GM18511 (cell line): ENCODE data around the gene ERICH4.

Source experiments
- ATAC-seq: cut with Tn5 transposase; IDR thresholded peaks from one replicate; pipeline ENCODE4 v1.9.1; 2021; ENCODE audit warnings: mild to moderate bottlenecking, moderate library complexity; ENCODE audit not compliant: unreplicated experiment

Gene ERICH4

DNA sequence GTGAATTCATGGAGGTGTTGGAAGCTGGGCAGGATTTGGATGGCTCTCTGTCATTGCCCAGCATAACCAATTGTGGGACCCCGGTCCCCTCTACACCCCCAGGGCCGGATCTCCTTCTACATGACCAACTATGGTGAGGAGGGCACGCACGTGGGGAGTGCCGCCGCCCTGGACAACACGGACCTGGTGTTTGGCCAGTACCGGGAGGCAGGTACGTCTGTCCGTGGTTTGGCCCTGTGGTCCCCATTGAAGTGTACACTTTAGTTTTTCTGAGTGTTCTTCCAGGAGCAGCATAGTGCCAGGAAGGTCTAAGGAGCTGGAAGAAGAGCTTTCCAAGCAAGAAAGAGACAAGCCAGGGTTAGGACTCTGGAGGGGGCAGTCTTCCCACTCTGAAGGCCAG, 29.0 kb upstream of the ERICH4 start:
- no peak for ATAC-seq

DNA sequence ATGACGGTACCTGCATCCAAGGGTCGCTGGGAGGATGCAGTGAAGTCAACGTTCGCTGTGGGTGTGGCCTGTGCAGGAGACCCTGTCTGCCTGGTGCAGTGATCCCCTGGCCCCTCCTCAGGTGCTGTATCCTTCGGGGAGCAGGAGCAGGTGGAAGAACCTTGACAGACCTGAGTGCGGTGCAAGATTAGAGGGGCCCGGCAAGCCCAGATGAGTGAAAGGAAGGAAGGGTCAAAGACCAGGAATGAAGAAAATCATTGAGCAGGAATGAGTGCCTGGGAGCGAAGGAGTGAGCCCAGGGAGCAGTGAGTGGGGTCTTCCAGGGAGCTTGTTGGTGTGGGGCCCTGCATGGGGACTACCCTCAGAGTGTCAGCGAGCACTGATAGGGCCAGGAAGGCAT, 28.5 kb upstream of the ERICH4 start:
- no peak for ATAC-seq

DNA sequence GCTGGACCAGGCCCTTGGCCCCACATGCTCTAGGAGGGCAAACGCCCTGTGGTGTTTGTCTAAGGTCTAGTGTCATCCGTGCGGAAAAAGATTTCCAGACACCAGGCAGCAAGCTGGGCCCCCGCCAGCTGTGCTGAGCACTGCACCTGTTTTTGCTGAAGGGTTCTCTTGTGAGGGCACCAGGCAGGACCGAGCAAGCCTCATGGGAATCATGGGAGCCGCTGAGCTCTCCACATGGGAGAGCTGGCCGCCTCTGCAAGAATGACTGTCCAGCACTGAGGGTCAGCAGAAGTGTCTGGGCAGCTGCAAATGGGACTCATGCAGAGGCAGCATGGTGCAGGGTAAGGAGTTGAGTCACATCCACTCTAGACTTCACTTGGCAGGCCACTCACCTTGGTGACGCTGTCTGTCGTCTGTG, 27.8 kb upstream of the ERICH4 start:
- ATAC-seq, result no peak

DNA sequence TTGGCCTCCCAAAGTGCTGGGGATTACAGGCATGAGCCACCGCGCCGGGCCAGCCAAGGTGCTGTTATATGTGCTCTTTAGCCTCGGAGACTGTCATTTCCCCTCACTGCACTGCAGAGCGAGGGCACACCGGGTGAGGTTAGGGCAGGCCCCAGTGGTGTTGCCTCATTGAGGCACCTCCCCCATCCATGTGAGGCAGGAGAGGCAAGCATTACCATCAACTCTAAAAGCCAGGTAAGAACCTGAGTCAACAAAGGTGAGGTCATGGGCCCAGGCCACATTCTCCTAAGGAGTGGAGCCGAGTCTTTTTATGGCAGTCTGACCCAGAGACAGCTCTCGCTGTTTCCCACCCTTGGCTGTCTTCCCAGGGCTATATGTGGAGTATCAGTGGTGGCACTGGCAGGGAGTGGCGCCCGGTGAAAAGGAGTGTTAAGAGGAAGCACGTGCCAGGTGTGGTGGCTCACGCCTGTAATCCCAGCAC, 26.7 kb upstream of the ERICH4 start:
- no peak for ATAC-seq

DNA sequence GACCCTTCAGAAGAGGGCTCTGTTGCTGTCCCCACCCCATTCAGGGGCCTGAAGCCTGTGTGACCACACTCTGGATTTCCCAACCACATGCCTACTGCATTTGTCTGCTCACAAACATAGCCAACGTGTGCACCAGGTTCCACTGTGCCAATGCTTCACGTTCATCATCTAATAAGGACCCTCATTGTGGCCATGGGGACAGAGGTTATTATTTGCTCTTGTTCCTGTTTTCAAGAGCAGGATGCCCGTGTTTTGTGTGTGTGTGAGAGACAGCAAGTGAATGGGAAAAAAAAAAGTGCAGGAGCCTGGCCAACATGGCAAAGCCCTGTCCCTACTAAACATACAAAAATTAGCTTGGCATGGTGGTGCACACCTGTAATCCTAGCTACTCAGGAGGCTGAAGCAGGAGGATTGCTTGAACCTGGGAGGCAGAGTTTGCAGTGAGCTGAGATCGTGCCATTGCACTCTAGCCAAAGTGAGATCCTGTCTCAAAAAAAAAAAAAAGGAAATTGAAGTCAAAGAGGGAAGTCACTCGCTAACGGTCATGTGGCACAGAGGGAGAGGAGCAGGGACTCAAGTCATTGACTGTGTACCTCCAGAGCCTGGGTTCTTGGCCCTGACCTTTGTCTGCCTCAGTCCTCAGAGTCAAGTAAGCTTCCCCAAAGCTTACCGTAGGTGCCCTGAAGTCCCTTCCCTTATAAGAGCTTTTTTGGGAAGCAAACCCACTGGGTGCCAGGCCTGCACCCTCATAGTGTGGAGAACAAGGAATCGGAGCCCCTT, 22.7 kb upstream of the ERICH4 start:
- ATAC-seq, result no peak

DNA sequence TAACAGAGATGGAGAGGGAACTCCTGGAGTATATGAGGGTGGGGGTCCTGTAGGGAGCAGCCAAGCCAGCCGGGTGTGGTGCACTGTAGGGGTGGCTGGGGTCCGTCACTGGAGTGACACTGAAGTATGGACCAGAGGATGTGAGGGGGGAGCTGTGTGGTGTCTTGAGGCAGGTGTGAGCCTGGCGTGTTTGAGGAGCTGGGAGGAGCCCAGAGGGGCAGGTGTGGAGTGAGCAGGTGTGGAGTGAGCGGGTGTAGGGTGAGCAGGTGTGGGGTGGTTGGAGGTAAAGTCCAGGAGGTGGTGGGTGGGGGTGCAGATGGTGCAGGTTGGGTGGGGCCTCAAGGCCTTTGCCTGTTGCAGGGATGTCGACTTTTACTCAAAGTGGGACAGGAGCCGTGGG, 21.6 kb upstream of the ERICH4 start:
- ATAC-seq, result no peak

DNA sequence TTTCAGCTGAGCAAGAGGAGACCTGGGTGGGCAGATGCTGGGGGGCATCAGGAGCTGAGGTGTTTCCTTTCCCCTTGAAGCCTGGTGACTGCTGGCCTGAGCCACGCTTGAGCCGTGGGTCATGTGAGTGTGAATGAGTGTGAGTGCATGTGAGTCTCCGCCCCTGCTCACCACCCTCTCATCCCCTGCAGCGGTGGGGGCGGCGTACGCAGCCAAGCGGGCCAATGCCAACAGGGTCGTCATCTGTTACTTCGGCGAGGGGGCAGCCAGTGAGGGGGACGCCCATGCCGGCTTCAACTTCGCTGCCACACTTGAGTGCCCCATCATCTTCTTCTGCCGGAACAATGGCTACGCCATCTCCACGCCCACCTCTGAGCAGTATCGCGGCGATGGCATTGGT, 21.0 kb upstream of the ERICH4 start:
- no peak for ATAC-seq

DNA sequence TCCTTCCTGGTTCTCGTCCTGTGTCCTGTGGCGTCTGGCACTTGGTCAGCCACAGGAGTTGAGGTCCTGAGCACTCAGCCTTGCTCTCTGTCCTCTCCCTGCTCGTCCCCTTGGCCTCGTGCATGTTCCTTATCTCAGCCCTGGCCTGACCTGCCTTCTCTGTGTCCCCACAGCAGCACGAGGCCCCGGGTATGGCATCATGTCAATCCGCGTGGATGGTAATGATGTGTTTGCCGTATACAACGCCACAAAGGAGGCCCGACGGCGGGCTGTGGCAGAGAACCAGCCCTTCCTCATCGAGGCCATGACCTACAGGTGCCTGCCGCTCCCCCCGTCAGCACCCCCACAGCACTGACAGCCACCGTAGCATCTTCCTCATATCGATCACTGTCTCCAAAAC, 20.5 kb upstream of the ERICH4 start:
- ATAC-seq, result no peak

DNA sequence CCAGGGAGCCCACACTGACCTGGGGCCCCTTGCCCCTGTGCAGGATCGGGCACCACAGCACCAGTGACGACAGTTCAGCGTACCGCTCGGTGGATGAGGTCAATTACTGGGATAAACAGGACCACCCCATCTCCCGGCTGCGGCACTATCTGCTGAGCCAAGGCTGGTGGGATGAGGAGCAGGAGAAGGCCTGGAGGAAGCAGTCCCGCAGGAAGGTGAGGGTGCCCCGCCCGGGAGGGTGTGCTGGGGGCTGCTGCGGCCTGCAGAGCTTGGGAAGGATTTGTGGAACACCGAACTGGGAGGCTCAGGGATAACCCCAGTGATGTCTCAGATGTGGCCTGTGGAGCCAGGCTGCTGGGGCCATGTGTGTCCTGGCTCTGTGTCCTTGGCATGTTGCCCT, 20.0 kb upstream of the ERICH4 start:
- no peak for ATAC-seq

DNA sequence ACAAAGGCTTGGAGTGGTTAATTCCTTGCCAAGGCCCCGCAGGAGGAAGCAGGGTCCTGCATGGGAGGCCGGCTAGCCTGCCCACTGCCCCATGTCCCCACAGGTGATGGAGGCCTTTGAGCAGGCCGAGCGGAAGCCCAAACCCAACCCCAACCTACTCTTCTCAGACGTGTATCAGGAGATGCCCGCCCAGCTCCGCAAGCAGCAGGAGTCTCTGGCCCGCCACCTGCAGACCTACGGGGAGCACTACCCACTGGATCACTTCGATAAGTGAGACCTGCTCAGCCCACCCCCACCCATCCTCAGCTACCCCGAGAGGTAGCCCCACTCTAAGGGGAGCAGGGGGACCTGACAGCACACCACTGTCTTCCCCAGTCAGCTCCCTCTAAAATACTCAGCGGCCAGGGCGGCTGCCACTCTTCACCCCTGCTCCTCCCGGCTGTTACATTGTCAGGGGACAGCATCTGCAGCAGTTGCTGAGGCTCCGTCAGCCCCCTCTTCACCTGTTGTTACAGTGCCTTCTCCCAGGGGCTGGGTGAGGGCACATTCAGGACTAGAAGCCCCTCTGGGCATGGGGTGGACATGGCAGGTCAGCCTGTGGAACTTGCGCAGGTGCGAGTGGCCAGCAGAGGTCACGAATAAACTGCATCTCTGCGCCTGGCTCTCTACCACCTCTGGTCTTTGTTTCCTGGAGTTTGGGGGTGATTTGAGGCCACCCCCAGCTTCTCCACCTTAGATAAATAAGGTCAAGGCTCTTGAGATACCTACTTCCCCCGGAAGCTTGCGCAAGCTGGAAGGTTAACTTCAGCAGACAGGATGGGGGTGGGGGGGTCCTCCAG, 18.4 kb upstream of the ERICH4 start:
- no peak for ATAC-seq

DNA sequence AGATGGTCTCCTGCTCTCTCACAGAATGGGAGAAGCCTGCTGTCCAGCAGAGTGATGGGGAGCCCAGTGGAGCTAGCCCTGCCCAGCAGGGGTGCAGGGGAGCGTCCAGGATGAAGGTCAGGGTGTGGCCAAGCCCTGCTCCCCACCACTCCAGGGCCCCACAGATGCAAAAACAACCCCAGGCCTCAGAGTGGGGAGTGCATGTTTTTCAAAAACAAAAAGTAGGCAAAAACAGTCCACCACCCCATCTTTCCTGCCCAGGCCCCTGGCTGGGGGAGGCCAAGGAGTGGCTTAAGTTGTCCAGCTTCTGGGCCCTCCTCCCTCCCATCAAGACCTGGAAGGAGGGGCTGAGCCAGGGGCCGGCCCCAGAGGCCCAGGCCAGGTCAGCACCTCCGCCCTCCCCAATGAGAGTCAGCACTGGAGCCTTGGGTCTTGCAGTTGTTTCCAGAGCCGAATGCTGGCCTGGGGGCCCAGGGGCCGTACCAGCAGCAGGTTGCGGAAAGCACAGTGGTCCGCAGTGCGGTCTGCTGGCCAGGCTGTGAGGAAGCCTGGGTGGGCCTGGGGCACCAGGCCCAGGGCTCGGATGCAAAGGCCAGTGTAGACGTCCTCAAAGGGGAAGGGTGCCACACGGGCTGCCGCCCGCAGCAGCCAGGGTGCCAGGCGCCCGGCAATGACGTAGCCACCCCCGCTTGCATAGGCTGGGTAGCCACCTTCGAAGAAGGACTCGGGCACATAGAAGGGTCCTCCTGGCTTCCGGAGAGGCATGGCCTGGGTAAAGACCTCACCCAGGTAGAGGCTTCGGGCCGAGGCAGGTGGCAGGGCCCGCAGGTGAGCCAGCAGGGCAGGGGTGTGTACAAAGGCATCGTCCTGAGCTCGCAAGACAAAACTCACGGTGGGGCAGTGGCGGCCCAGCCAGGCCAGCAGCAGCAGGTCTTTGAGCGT, 17.5 kb upstream of the ERICH4 start:
- ATAC-seq, result no peak

DNA sequence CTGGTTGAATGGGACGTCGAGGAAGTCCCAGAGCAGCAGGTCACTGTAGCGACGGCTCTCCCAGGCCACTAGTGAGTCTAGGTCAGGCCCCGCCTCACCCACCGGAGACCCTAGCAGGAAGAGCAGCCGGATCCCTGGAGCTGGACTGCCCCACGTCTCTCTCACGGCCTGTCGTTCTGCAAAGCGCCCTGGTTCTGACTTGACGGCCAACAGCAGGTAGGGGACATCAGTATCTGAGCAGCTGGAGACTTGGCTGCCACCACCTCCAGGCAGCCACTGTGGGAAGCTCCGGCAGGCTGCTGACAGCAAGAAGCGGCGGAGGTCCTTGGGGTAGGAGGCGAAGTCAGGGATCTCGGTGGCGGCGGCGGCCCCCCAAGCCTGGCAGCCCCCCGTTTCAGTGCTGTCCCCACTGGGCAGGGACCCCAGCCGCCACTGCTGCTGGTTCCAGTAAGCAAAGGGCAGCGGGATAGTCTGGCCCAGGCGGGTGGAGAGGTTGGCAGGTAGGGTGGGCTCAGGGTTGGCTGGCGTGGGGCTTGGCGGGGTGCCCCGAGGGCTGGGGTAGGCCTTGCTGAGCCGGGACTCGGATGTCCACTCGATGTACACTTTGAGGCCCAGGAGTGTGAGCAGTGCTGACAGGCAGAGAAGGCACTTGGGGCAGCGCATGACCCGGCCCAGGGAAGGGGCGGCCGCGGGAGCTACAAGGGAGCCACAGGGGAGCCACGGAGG, 16.7 kb upstream of the ERICH4 start:
- ATAC-seq, result no peak

DNA sequence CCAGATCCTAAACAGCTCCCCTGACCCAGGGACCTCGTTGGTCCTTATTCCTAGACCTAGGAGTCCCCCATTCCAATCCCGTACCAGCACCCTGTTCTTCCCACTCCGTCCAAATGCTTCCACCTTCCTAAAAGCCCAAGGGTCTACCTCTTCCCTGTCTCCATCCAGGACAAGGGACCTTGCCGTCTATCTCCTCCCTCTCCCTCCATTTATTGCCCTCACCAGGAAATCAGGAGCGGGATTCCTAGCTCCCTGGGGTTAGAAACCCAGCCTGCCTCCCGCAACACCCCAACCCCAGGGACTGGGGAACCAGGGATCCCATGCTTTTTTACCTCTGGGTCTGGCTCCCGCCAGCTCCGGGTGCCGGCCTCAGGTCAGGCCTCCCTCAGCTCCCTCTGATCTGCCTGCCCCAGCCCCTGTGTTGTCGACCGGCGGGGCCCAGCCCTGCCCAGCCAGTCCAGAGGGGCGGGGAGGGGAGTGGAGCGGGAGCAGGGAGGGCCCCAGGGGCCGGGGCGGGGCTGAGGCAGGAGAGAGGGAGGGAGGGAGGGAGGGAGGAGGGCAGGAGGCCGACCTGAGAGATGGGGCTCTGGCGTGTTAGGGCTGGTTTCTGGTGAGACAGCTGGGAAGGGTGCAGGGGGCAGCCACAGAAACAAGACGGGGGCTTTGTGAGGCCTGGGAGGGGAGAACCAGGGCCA, 15.9 kb upstream of the ERICH4 start, which contains the start of gene B3GNT8:
Gene B3GNT8 (minus strand): TSS at position 423 of the 695 bp plus-strand sequence. CDS start 596 bp downstream, outside the sequence.
- ATAC-seq, result peak; percentile 50

DNA sequence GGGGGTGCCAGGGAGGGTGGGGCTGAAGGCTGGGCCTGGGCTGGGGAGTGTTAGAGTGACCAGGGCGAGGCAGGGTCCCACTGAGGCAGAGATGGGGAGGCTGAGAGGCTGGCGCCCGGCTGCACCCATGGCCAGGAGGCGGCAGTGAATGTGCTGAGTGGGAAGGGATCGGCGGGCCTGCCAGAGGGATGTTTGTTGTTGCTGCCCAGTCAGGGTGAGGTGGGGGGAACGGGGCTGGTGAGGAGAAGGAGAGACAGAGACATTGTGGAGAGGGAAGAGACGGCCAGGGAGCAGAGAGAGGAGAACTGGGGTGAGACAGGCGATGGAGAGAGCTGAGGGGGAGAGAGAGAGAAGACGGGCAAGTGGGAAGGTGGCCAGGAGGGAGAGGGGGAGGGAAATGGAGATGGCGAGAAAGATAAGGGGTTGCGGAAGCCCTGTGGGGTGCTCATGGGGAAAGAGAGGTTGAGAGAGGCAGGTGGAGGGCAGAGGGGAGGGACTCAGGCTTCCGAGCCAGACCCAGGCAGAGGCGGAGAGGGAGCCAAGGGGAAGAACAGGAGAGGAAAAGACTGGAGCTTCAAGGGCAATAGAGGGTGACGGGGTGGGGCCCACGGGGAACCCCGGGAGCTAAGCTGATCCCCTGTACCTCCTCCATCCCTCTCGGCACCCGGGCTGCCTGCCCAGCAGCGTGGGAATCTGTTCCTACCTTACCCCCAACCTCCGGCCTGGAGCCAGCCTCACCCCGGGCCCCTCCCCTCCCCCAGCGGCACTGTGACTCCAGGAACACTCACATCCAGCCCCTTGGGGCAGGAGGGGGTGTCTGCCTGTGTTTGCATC, 15.1 kb upstream of the ERICH4 start:
- ATAC-seq, result peak; percentile 50

DNA sequence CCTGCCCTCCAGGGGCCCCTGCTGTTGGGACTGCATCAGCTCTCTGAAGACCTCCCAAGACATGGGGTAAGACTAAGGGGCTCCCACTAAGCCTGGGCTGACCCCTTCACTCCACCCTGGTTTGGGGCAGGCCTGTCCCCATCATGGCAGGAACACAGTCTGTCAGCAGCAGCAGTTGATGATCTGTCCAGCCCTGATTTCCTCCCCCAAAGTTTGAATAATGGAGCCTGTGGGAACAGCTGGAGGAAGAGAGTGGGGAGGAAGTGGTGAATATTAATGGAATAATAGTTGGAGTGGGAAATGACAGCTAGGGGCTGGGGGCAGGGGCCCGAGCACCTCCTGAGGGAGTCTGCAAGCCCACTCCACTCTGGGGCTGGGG, 14.5 kb upstream of the ERICH4 start:
- ATAC-seq, result no peak

DNA sequence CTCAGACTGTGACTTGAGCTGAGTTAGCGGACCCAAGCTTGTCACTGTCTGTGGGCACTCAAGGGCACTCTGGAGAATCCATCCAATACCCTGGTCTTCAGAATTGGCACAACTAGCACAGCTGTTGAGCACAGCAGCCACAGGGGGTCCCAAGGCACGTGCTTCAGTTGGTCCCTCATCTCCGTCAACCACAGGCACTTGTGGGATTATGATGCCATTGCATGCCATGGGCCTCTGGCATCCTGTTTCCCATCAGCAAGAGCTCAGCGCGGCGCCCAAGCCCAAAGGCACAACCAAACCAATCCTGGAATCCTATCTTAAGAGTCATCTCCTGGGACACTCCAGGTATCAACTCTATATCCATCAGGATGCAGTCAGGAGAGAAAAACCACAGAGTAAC, 12.0 kb upstream of the ERICH4 start:
- ATAC-seq, result no peak

DNA sequence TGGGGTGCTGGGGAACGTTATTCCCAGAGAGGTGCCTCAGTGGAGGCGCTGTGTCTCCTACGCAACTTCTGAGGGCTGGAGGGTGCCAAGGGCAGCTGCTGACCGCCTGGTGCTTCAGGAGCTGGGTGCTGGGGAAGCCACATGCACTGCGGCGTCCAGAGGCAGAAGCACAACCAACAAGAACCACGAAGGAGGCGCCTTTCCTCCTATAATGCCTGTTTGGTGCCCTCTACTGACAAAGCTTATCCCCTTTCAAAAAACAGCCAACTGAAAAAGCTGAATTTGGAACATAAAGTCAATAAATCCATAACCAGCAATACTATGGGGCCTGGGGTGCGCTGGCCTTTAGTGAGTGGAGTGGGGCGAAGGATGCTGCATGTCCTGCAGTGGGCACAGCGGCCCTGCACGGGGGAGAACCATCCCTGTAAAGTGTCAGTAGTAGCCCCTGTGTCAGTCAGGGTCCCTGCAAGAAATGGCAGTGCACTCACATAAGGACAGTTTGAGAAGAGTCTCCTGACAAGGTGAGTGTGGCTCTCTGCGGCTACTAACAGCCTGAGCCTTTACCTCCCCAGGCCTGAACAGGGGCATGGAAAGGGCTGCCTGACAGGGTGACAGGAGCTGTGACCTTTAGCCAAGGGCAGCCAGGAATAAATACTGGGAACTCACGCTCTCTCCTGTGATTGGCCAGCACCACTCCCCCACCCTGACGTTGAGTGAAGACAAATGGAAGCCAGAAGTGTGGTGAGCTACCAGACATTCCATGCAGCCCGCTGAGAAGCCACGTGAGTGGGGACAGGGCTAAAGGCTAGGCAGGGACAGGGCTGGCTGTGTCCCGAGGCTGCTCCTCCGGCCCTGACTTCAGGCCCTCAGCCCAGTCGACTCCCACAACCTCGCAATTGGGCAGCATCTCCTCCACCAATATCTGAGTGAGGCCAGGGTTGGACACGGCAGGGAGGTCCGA, 11.2 kb upstream of the ERICH4 start:
- no peak for ATAC-seq

DNA sequence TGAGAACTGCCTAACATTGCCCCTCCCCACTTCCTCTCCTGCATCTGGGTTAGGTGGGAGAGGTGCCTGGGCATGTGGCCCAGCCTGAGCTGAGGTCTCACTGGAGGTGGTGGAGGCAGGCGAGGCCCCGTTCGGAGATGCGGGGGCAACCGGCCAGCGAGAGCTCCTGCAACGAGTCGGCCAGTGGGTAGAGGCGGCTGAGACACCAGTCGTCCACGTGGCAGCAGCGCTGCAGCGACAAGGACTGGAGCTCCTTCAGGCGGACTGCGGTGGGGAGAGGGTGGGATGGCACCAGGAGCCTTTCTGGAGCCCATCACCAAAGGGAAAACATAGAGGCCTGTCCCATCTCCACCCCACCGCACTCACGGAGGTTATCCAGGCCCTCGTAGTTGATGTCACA, 9.8 kb upstream of the ERICH4 start:
- ATAC-seq, result no peak
